B cell (primary cell): ENCODE data around the gene MAML2. TPM values are rescaled to one million over a fixed set of nuclear protein-coding genes. Genes with fewer than 3 reads are reported as not detected.

Experiments used
- ATAC-seq: fragments of 200-7000 bp; cut with Tn5 transposase; one replicate; pipeline ENCODE4 v1.10.0; 2021; ENCODE audit warnings: low read depth, mild to moderate bottlenecking, moderate number of reproducible peaks, moderate library complexity
- CTCF ChIA-PET: fragments of 350-600 bp; sonication (Branson Sonifier 250); formaldehyde crosslinking; loops from one replicate; lab custom pipeline; 2021; ENCODE audit warnings: antibody characterized with exemption, inconsistent platforms; lab: Charles Lee
- POLR2A ChIA-PET: fragments of 350-600 bp; sonication (Branson Sonifier 250); formaldehyde crosslinking; loops from one replicate; lab custom pipeline; 2021; ENCODE audit warnings: antibody characterized with exemption; lab: Charles Lee
- DNase-seq: peaks from one replicate; pipeline ENCODE4 v3.0.0; 2013
- H2AFZ ChIP-seq: 2 replicates; pipeline ENCODE4 v1.6.1; 2012; ENCODE audit warnings: mild to moderate bottlenecking, low read depth, low read length; ENCODE audit not compliant: insufficient read depth, poor library complexity, severe bottlenecking
- H3K27ac ChIP-seq, 2 donors: 1 replicate in 1 of 2; 2 replicates in 1 of 2; pipeline ENCODE4 v1.5.1; 2012 to 2013; ENCODE audit warnings: low read length in 2 of 2, mild to moderate bottlenecking in 2 of 2, moderate library complexity in 1 of 2
- H3K27me3 ChIP-seq, 4 experiments: fragments of 200-600 bp in 1 of 4; sonication (generic) in 1 of 4; replicated peaks in 1 of 4; 1 replicate in 2 of 4; 2 replicates in 2 of 4; pipeline versions ENCODE4 v1.6.1 to v1.7.0; 2013 to 2016; ENCODE audit warnings: low read length in 3 of 4, mild to moderate bottlenecking in 2 of 4, mixed read lengths in 1 of 4, moderate library complexity in 1 of 4; ENCODE audit not compliant: insufficient read depth in 4 of 4, control insufficient read depth in 3 of 4; ENCODE audit errors: control extremely low read depth in 1 of 4
- H3K36me3 ChIP-seq, 2 experiments: replicated peaks in 1 of 2; 1 replicate in 1 of 2; 2 replicates in 1 of 2; pipeline versions ENCODE4 v1.6.1 to v1.7.1; 2013; ENCODE audit warnings: low read length in 1 of 2; ENCODE audit not compliant: insufficient read depth in 2 of 2, control insufficient read depth in 1 of 2; ENCODE audit errors: control extremely low read depth in 1 of 2, extremely low read depth in 1 of 2
- H3K4me1 ChIP-seq, 2 donors: fragments of 200-600 bp in 1 of 2; sonication (generic) in 1 of 2; 1 replicate in 1 of 2; 2 replicates in 1 of 2; pipeline versions ENCODE4 v1.5.1 to v1.6.1; 2013 to 2017; ENCODE audit warnings: low read length in 2 of 2; ENCODE audit not compliant: control insufficient read depth in 2 of 2, insufficient read depth in 2 of 2
- H3K4me2 ChIP-seq: replicated peaks from 2 replicates; pipeline ENCODE3; 2012; ENCODE audit warnings: mild to moderate bottlenecking, low read depth, low read length; ENCODE audit not compliant: poor library complexity, severe bottlenecking
- H3K4me3 ChIP-seq, 5 experiments: fragments of 200-600 bp in 1 of 5; sonication (generic) in 1 of 5; 1 replicate in 3 of 5; 2 replicates in 2 of 5; pipeline versions ENCODE4 v1.5.1 to v1.7.0; 2011 to 2016; ENCODE audit warnings: low read length in 4 of 5, mild to moderate bottlenecking in 4 of 5, low read depth in 2 of 5, control low read depth in 1 of 5, moderate library complexity in 1 of 5; ENCODE audit not compliant: insufficient read depth in 1 of 5; ENCODE audit errors: control extremely low read depth in 1 of 5, extremely low read depth in 1 of 5
- H3K79me2 ChIP-seq: fragments of 200-600 bp; sonication (generic); one replicate; pipeline ENCODE4 v1.6.0; 2016; ENCODE audit warnings: low read length; ENCODE audit not compliant: control insufficient read depth, insufficient read depth
- H3K9ac ChIP-seq: fragments of 200-600 bp; sonication (generic); 2 replicates; pipeline ENCODE4 v1.6.1; 2017; ENCODE audit warnings: mild to moderate bottlenecking, low read length, moderate library complexity
- H3K9me3 ChIP-seq, 3 donors: one replicate each; pipeline versions ENCODE4 v1.6.1 to v1.7.1; 2013; ENCODE audit warnings: low read length in 2 of 3; ENCODE audit not compliant: control insufficient read depth in 2 of 3, insufficient read depth in 1 of 3; ENCODE audit errors: control extremely low read depth in 1 of 3
- H4K20me1 ChIP-seq: 2 replicates; pipeline ENCODE4 v1.6.0; 2012; ENCODE audit warnings: mild to moderate bottlenecking, low read length; ENCODE audit not compliant: insufficient read depth, control insufficient read depth, poor library complexity, severe bottlenecking
- H3K27ac Mint-ChIP-seq: one replicate; pipeline ENCODE4 v1.8.0; 2021; ENCODE audit warnings: mixed read lengths
- H3K27me3 Mint-ChIP-seq: one replicate; pipeline ENCODE4 v1.8.0; 2021; ENCODE audit warnings: mixed read lengths
- H3K4me1 Mint-ChIP-seq: one replicate; pipeline ENCODE4 v1.8.0; 2021; ENCODE audit warnings: mixed read lengths
- H3K4me3 Mint-ChIP-seq: one replicate; pipeline ENCODE4 v1.8.0; 2021; ENCODE audit warnings: mixed read lengths
- H3K9me3 Mint-ChIP-seq: one replicate; pipeline ENCODE4 v1.8.0; 2022; ENCODE audit warnings: mixed read lengths; ENCODE audit not compliant: insufficient read depth
- EZH2 ChIP-seq: IDR thresholded peaks from 2 replicates; pipeline ENCODE4 v1.6.1; 2012; ENCODE audit warnings: borderline replicate concordance, low read depth, mild to moderate bottlenecking, moderate library complexity, low read length; ENCODE audit not compliant: insufficient read depth, poor library complexity, severe bottlenecking
- WGBS: methylation state at CpG from one replicate; pipeline ENCODE4 v1.1.5; 2013; ENCODE audit warnings: missing lambda C conversion rate; ENCODE audit not compliant: insufficient coverage; 5-methylcytosine and 5-hydroxymethylcytosine counted together
- intact Hi-C: fragments of 100-400 bp; cut with micrococcal nuclease; formaldehyde crosslinking; loops from one replicate; pipeline ENCODE4 v1.10.0; 2022
- polyA plus RNA-seq: library from polyadenylated mRNA; depleted of rRNA; stranded (reverse); fragments of >200 nt; gene quantifications from 2 replicates; pipeline ENCODE4 v1.2.3, GENCODE V29; 2012
- total RNA-seq, 2 donors: library from RNA; stranded (reverse); fragments of 120-200 nt in 1 of 2; gene quantifications; 1 replicate in 1 of 2; 2 replicates in 1 of 2; pipeline versions ENCODE4 v1.2.3 to v1.2.4, GENCODE V29; 2013 to 2022
- TF ChIP-seq, protein P1 (sequence below): fragments of 200-600 bp; IDR thresholded peaks from one replicate; pipeline ENCODE4 v1.8.0; 2022; ENCODE audit warnings: antibody characterized with exemption, mild to moderate bottlenecking

The MAML2 gene
- total and polyA plus RNA-seq, 2 donors (not counting 1 experiment from before 2014, with no cell fraction given): 10.7 to 26.4 TPM

- intact Hi-C loops: no loop called here
- Histone ChIP-seq H3K9me3 (no peaks in the 10 kb centered on the region), H3K27me3 (no peaks in the 10 kb centered on the region), H3K4me3 (no peak overlapping the region), H2AFZ (no peak overlapping the region), H3K79me2 (peaks cover 57% of the 10 kb centered on the region), H3K4me2 (no peak overlapping the region), H3K27ac (peak overlapping the region in 1 of 2 donors; percentile 10), H4K20me1 (no peaks in the 10 kb centered on the region), H3K4me1 (peaks cover 41 to 45% of the 10 kb centered on the region in 2 donors), H3K9ac (no peak overlapping the region), H3K36me3 (no peaks in the 10 kb centered on the region)
- ATAC-seq (no peak), DNase-seq (no peak)
- POLR2A ChIA-PET: no interaction called here
- Mint-ChIP-seq H3K4me1 (peaks cover 62% of the 10 kb centered on the region), H3K9me3 (no peaks in the 10 kb centered on the region), H3K27ac (peak overlapping the region; percentile 46), H3K27me3 (no peaks in the 10 kb centered on the region), H3K4me3 (no peak overlapping the region)
- CTCF ChIA-PET: interaction anchor here (1.0 kb wide), 1 partner anchor 138 kb away, joined by 3 read pairs; no protein-coding TSS in a partner anchor
- 100% methylated on average over 1 of the region's 3 CpGs for WGBS
- TF ChIP-seq, protein P1, sequence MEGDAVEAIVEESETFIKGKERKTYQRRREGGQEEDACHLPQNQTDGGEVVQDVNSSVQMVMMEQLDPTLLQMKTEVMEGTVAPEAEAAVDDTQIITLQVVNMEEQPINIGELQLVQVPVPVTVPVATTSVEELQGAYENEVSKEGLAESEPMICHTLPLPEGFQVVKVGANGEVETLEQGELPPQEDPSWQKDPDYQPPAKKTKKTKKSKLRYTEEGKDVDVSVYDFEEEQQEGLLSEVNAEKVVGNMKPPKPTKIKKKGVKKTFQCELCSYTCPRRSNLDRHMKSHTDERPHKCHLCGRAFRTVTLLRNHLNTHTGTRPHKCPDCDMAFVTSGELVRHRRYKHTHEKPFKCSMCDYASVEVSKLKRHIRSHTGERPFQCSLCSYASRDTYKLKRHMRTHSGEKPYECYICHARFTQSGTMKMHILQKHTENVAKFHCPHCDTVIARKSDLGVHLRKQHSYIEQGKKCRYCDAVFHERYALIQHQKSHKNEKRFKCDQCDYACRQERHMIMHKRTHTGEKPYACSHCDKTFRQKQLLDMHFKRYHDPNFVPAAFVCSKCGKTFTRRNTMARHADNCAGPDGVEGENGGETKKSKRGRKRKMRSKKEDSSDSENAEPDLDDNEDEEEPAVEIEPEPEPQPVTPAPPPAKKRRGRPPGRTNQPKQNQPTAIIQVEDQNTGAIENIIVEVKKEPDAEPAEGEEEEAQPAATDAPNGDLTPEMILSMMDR: no peak
- no peak for TF ChIP-seq EZH2
Measured at GRCh38 chr11:96205460-96205809, 137.6 kb downstream of the MAML2 start.

- WGBS: 100% methylated on average over 1 of the region's 5 CpGs
- H3K9ac ChIP-seq: no peak overlapping the region
- H2AFZ ChIP-seq: no peak overlapping the region
- Mint-ChIP-seq H3K27ac (peak overlapping the region; percentile 46), H3K4me3 (no peak overlapping the region), H3K9me3 (no peaks in the 10 kb centered on the region), H3K27me3 (no peaks in the 10 kb centered on the region), H3K4me1 (peaks cover 64% of the 10 kb centered on the region)
- intact Hi-C loops: no loop called here
- no peak overlapping the region for H3K4me3 ChIP-seq
- no peaks in the 10 kb centered on the region for H3K36me3 ChIP-seq
- peak overlapping the region in 1 of 2 donors; percentile 5 for H3K27ac ChIP-seq
- H3K4me2 ChIP-seq: no peak overlapping the region
- H4K20me1 ChIP-seq: no peaks in the 10 kb centered on the region
- no peak for DNase-seq
- POLR2A ChIA-PET: no interaction called here
- H3K79me2 ChIP-seq: peaks cover 62% of the 10 kb centered on the region
- no peaks in the 10 kb centered on the region for H3K27me3 ChIP-seq
- no peaks in the 10 kb centered on the region for H3K9me3 ChIP-seq
- TF ChIP-seq, protein P1: no peak
- TF ChIP-seq EZH2: no peak
- ATAC-seq: no peak
- peaks cover 41 to 48% of the 10 kb centered on the region in 2 donors for H3K4me1 ChIP-seq
- CTCF ChIA-PET: interaction anchor here (1.1 kb wide), 1 partner anchor 21 kb away, joined by 3 read pairs; no protein-coding TSS in a partner anchor
Measured at GRCh38 chr11:96204721-96205459, 138.1 kb downstream of the MAML2 start.
